ENCODE data around the gene BRD3OS.

DNA sequence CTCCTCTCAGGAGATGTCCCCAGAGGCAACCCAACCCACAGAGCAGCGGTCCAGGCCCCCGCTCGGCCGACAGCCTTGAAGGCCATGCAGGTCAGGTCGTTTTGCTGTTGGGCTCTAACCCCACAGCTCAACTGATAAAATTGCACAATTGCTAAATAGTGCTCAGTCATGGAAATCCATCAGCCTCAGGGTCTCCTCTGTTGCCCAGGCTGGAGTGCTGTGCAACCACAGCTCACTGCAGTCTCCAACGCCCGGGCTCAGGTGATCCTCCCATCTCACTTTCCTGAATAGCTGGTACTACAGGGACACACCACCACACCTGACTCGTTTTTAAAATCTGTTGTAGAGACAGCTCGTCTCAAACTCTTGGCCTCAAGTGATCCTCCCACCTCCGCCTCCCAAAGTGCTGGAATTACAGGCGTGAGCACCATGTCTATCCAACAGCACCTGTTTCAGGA is 18.3 kb downstream of the BRD3OS start:
- TF ChIP-seq, protein P1, sequence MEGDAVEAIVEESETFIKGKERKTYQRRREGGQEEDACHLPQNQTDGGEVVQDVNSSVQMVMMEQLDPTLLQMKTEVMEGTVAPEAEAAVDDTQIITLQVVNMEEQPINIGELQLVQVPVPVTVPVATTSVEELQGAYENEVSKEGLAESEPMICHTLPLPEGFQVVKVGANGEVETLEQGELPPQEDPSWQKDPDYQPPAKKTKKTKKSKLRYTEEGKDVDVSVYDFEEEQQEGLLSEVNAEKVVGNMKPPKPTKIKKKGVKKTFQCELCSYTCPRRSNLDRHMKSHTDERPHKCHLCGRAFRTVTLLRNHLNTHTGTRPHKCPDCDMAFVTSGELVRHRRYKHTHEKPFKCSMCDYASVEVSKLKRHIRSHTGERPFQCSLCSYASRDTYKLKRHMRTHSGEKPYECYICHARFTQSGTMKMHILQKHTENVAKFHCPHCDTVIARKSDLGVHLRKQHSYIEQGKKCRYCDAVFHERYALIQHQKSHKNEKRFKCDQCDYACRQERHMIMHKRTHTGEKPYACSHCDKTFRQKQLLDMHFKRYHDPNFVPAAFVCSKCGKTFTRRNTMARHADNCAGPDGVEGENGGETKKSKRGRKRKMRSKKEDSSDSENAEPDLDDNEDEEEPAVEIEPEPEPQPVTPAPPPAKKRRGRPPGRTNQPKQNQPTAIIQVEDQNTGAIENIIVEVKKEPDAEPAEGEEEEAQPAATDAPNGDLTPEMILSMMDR (IDR thresholded peaks at IDR 0.05): no peak
- TF ChIP-seq POLR2A (IDR thresholded peaks at IDR 0.05): no peak

All from adrenal gland (tissue), 5 donors.